SW 1271 (cell line): ENCODE measurements around the gene ASB9.
A peak's percentile ranks its signal among the peaks of the same experiment; 100 is the strongest.
"Not testable (repeated sequence)": the region's sequence is repeated elsewhere in the genome, so short reads cannot be mapped to it uniquely, and the experiment has no call there.

Experiments
- DNase-seq, 2 experiments: peaks; one replicate each; lab custom pipeline; 2025; lab: John Stamatoyannopoulos, UW

The ASB9 gene, protein sequence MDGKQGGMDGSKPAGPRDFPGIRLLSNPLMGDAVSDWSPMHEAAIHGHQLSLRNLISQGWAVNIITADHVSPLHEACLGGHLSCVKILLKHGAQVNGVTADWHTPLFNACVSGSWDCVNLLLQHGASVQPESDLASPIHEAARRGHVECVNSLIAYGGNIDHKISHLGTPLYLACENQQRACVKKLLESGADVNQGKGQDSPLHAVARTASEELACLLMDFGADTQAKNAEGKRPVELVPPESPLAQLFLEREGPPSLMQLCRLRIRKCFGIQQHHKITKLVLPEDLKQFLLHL

DNA sequence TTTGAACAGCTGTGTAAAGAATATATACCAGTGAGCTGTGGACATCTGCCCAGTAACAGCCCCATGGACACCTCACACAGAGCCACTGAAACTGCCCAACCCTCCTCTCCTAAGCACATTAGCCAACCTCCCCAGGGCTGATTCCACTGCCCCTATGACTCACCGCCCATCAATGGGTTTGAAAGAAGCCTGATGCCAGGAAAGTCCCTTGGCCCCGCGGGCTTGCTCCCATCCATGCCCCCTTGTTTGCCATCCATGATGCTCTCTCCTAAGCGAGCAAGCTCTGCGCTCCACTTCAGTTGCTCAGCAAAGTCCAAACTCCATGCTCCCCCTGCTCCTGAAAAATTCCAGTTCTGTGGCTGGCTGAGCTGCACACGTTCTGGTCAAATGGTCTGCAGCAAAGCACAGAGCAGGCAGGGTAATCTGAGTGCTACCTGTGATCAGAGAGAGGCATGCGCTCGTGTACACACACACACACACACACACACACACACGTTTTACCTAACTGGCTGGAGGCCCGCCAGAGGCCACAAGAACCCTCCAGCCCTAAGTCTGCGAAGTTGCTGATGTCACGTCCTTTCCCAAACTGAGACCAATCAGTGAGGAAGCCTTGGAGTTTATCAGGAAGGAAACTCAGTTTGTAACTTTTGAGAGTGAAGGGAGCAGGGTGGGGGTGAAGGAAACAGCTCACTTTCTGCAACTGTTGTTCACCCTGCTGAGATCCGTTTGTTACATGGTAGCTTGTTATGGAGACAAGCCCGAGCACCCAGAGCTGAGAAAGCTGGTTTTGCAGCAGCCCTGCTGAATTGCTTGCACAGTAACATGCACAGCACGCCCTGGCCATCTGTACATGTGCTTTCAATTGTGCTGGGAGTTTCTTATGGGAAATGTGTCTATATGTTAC lies at the start of gene ASB9:
TSS of gene ASB9 (minus strand) at position 466 of the 904 bp plus-strand sequence. CDS start at position 257, 209 bp downstream.
- DNase-seq = peak in 1 of 2 experiments; percentile 3

DNA sequence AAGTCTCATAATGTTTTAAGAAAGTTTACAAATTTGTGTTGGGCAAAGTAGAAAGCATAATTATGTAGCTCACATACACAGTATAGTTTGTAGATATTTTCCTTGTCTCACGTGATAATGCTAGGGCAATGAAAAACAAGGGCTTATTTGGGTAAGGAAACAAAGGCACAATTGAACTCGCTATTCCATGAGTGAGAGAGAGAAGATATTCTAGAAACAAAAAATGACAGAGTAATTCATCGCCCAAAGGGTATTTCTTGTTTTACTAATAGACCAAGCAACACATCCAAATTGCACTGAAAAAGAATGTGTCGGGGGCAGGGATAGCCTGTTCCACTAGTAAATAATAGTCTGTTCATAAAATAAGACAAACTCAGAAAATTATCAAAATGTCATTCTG lies 49.2 kb upstream of the ASB9 start:
- DNase-seq = no peak

DNA sequence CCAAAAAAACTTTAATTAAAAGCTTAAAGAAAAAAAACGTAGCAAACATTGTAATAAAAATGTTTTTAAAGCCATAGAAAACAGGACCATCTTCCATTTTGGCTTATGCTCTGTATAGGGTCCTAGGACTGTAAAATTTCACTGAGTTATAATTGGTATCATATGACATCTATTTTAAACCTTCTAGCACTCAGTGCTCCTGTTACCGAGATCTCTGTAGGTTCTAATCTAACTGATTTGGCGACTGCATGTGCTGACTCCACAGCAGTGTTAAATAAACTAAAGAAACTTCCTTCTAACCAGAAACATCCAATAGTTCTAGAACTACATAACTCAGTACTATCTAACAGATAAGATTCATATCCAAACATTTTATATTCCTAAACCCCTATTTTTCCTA lies 45.6 kb upstream of the ASB9 start, which contains the start of gene ASB11:
TSS of gene ASB11 (minus strand) at position 132 of the 400 bp plus-strand sequence. CDS start at position 97, 35 bp downstream.
- no peak for DNase-seq

DNA sequence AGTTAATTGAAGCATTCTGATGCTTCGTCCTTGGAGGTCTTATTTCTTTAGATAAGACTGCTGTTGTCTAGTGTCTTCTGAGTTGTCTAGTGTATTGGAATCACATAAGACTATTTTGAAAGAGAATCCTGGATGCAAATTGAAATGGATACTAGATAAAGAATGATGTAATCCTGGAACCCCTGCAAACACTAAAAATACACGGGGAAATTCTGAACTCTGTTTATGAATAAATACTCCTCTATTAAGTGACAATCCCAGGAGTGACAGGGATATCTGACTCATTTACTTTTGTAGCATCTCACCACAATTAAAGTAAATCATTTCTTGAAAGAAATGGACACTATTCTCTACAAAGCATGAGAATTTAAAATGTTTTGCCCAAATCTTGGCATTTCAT lies 44.6 kb upstream of the ASB9 start:
- DNase-seq = no peak

DNA sequence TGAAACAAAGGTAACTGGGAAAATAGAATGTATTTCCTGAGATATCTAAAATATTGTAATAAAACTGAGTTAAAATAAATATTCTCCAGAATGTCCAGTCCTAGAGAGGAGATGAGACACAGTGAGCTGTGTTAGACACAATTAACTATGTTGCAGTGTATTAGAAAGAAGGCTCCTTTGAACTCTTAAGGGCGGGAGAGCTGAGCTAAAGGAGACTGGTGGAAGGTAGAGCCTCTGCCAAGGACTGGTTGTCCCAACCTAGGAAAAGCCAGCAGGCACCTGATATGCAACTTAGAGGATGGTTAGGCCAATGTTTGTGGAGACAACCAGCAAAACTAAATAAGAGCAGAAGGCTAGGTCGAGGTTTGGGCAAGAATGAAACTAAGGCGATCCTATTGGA lies 41.2 kb upstream of the ASB9 start:
- no peak for DNase-seq

DNA sequence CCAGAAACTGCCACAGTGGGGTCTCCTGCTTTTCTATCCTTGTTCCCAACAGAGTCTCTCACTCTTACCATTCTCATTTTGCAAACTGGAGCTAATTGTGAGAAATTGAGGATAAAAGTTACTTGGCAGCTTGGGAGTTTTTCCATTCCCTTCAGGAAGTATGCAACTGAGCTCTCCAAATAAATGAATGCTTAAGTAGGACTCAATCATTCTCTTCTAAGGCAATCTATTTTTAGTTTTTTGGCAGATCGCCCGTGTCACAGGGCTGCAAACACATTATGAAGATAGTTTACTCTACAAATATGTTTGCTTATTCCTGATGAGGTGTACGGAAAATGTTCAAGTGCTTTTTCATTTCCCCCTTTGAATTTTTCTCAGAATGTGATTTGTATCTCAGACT lies 40.2 kb upstream of the ASB9 start:
- no peak for DNase-seq

DNA sequence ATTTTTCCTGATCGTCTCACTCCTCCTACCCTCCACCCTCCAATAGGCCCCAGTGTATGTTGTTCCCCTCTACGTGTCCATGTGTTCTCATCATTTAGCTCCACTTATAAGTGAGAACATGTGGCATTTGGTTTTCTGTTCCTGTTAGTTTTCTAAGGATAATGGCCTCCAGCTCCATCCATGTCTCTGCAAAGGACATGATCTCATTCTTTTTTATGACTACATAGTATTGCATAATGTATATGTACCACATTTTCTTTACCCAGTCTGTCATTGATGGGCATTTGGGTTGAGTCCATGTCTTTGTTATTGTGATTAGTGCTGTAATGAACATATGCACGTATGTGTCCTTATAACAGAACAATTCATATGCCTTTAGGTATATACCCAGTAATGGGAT lies 36.0 kb upstream of the ASB9 start:
- not testable (repeated sequence) for DNase-seq

DNA sequence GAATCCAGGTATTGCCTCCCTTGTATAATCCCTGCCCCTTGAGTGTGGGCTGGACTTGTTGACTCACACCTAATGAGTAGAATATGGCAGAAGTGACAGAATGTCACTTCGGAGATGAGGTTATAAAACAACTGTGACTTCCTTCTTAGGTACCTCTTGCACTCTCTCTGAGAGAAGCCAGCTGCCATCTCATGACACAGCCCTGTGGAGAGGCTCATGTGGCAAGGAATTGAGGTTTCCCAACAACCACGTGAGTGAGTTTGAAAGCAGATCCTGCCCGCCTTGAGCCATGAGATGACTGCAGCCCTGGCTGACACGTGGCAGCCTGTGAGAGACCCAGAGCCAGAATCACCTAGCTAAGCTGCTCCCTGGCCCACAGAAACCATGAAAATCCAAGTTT lies 32.0 kb upstream of the ASB9 start:
- DNase-seq = no peak

DNA sequence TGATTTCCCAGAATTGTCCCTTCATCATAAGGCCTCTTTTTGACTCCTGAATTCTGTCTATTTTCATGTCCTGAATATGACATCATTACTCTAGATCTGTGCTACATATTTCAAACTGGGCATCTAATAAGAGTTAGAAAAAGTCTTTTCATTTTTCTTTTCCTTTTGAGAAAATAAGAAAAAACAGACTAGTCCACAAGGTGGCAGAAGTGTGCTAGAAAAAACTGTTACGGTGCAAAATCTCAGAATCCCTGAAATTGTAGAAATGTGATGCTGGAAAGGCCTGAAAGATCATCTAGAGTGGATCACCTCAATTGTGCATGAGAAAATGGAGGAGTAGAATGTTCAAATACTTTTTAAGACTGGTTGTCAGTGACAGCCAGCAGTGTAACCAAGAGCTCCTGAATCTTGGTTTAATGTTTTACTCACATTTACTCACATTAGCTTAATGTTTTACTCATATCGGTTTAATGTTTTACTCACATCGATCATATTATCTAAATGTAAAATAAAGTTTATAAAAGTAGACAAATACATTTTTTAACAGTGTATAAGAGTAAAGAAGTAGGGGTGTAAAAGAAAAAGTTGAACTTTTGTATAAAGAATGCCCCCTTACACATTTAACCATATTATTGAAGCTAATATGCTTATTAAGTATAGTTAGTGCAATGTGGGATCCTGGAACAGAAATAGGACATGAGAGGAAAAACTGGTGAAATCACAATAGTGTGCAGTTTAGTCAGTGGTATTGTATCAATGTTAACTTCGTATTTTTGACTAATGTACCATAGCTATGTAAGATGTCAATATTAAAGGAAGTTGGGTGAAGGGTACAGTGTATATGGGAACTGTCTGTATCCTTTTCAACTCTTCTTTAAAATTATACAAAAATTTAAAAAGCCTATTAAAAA lies 30.3 kb upstream of the ASB9 start:
- DNase-seq = no peak

DNA sequence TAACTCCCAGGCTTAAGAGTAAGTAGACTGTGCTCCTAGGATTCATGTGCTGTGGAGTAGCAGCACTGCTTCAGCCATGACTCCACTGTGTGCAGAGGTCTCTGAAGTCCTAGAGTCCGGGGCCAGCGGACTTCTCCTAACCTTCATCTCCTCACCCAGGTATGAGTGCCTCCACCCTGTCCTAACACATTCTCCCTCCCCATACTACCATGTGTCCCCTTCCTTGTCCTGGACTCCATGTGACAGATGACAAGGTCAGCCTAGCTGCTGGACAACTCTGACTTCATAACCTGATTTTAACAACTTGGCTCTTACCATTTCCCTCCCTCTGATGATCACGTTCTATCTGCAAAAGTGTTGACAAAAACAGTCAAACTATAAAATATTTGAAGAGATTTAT lies 28.9 kb upstream of the ASB9 start:
- no peak for DNase-seq

DNA sequence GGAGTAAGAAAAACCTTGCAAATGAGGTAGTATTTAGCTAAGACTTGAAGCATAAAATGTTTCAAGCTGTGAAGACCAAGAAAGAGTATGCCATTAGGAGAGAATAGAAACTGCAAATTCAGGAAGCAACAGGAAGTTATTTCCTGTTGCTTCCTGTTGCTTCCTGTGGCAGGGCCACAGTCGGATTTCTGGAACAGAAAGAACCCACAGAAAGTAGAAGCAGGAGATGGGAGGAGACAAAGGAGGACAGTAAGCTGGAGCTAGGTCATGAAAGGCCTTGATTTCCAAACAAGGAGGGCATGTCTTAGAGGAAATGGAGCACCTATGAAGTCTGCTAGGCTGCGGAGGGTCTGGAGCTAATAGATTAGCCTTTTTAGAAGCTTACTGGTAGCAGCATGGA lies 28.3 kb upstream of the ASB9 start:
- no peak for DNase-seq

DNA sequence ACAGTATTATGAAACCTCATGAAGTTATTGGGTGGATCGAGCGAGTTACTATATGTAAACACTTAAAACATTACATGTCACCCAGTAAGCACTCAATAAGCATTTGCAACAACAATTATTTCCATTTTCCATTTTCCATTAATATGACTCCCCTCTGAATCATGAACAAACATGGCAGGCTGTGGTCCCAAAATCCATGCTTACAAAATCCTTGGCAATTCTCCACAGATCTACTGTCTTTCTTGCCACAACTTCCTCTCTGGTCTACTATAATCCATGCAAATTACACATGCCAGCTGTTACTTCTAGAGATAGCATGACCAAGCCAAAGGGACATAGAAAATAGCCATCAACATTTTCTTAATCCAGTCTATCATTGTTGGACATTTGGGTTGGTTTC lies 23.6 kb upstream of the ASB9 start:
- DNase-seq = no peak

DNA sequence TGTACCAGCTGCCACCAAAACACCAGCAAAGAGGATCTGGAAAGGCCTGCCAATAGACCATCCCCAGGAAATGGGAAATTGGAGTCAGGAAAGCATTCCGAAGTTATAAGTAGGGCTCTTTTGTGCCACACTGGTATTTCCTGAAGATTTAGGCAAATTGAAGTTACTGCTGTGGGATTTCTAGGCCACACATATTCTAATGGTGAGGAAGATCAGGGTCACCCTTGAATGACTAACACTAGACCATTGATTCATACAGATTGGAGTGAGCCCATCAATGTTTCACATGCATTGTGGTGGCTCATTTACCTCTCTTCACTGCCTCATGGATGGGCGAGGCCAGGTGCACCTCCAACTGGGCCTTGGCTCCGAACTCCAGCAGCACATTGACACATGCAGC lies 23.0 kb upstream of the ASB9 start:
- DNase-seq = no peak

DNA sequence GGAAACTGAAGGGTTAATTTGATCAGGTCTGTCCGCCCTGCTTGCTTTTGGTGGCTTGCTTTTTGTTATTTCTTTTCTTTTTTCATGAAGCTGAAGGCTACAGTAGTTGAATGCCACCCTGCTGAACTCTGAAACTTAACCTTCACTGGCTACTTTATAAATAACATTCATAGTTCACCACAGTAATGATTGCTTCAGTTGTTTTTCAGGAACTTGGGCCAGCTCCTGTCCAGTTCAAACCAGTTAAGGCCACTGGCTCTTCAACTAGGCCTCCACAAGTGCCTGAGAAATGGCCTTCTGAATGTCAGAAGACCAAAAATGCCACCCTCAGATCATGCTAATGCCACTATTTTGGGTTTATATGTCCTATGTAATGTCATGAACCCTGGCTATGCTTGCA lies 7.7 kb upstream of the ASB9 start:
- DNase-seq = no peak

DNA sequence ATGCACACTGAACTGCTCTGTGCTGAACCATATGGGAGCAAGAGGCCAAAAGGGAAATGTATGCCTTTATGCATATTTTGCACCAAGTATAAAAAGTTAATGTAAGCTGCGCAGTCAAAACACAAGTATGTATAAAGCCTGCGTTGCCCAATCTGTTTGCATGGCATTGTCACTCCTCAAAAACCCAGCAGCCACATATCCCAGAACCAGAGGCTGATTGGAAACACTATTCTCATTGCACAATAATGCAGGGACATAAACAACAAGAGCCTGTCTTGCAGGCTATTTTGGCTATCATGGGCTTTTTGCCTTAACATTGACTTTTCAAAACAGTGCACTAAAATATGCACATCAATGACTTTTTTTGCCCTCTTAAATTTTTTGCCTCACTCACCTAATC lies 5.1 kb upstream of the ASB9 start:
- DNase-seq = no peak

DNA sequence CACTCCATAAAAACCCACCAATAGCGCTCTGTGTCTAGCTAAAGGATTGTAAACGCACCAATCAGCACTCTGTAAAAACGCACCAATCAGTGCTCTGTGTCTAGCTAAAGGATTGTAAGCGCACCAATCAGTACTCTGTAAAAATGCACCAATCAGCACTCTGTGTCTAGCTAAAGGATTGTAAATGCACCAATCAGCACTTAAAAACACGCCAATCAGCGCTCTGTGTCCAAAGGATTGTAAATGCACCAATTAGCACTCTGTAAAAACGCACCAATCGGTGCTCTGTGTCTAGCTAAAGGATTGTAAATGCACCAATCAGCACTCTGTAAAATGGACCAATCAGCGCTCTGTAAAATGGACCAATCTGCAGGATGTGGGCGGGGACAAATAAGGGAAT lies 3.4 kb upstream of the ASB9 start:
- not testable (repeated sequence) for DNase-seq

DNA sequence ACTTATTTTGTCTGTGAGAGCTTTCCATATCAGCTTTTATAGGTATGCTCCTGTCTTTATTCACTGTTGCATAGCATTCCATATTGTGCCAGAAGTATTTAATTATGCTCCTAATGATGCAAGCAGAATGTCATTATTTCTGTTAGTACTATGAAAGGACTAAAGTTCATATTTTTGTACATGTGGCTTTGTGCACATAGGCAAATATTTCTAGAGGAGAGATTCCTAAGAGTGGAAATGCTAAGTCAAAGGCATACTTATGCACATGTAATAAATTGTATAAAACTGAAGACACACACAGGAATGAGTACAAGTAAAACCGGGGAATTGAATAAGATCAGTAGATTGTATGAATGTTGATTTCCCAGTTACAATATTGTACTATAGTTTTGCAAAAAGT lies 1.9 kb upstream of the ASB9 start:
- DNase-seq = no peak

DNA sequence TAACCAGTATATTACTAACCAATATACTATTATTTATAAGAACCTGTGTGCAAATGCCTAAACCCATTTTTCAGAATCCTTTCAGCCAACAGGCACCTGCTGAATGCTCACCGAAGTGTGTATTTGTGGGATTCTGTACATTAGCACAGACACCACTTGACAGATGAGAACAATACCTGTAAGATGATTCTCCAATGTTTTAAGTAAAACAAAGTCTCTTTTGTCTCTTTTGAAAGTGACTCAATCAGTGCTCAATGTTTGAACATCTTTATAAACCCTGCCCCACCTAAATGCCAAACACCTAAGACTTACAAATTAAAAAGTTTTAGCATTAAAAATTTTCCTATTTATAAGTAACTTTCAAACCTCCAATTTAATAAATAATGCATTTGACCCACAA lies 763 bp downstream of the ASB9 start:
- DNase-seq = no peak

DNA sequence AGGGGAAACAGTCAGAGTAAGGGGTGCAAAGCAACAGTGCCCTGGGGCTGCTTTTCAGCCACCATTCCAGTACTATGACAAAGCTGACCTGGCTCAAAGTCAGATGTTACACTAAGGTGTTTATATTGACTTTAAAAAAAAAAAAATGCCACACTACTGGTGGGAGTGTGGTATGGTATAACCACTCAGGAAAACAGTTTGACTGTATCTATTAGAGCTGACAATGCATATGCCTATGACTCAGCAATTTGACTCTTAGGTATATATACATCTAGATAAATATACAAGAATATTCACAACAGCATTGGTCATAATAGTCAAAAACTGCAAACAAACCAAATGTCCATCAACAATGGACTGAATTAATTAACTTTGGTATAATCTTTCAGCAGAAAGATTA lies 15.0 kb downstream of the ASB9 start:
- no peak for DNase-seq

DNA sequence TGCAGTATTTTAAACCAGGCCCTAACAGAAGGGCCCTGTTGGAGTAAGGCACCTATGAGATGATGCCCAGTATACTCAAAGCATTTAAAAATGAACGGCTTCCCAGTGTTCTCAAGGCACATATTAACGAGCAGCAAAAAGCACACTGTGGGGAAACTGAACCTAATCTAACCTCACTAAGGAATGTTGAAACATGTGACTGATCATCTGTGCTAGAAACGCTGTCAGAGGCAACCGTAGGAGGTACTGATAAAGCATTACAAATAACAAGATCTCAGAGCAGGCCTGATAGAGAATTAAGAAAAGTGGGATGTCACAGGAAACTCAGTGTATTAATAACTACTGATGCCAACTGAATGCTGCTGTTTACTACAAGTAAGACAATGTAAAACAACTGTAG lies 24.0 kb downstream of the ASB9 start:
- no peak for DNase-seq

DNA sequence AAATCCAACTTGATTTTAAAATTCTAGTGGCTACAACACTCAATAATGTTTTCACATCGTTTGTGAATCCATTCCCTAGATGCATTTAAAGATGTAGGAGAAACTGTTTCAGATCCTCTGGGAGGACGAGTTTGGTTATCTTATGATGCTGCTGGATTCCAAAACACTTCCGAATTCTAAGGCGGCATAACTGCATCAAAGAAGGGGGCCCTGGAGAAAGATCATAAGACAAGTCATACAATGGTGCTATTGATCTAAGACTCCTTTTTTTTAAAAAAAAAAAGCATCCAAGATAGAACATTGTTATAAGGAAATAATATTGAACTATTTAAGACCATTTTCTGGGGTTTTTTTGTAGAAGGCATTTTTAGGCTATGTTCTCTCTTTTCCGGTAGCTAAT lies 25.5 kb downstream of the ASB9 start:
- DNase-seq = no peak

DNA sequence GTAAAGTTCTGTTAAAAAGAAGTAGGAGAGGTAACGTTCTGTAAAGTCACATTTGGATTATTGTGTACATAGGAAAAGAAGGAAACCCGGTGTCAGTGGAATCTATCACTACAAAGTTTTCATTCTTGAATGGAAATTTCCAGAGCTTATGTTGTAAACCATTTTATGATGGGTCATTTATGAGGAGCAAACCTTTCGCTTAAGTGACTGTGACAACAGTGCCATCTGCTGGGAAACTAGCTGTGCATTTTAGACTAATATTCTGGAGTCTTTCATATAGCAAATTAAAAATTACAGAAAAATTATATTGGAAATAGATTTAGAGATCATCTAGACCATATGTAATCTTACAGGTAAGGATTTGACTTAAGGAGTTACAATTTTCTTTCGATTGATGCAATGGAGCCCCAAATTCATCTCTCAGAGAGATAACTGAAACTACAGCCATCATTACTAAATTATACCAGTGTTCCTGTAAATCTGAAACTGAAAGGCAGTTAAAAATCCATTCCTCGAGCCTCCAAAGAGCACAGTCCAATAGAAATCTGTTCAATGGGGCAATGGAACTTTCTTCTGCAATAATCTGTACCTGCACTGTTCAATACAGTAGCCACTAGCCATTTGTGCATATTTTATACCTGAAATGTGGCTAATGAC lies 26.9 kb downstream of the ASB9 start:
- DNase-seq = peak in 1 of 2 experiments; percentile 11
